Central memory CD8-positive, alpha-beta T cell (primary cell): ENCODE results near the gene STARD7.

Experiments
- ATAC-seq: fragments of 150-1000 bp; cut with Tn5 transposase; replicated peaks from 2 replicates; pipeline ENCODE4 v1.10.0; 2022; ENCODE audit warnings: mild to moderate bottlenecking, moderate FRiP score, moderate number of reproducible peaks; ENCODE audit not compliant: poor library complexity, severe bottlenecking; ENCODE audit errors: extremely low read depth
- DNase-seq, 2 donors: peaks; one replicate each; pipeline ENCODE4 v3.0.0; 2021; ENCODE audit warnings: low spot score in 2 of 2
- H3K27ac Mint-ChIP-seq: one replicate; pipeline ENCODE4 v1.8.0; 2022; ENCODE audit warnings: low read depth, mild to moderate bottlenecking, moderate library complexity, mixed read lengths
- H3K27me3 Mint-ChIP-seq: one replicate; pipeline ENCODE4 v1.8.0; 2022; ENCODE audit warnings: mixed read lengths
- H3K36me3 Mint-ChIP-seq: one replicate; pipeline ENCODE4 v1.8.0; 2022; ENCODE audit warnings: mild to moderate bottlenecking, moderate library complexity, mixed read lengths; ENCODE audit not compliant: insufficient read depth
- H3K4me1 Mint-ChIP-seq: one replicate; pipeline ENCODE4 v1.8.0; 2022; ENCODE audit warnings: mixed read lengths
- H3K4me3 Mint-ChIP-seq: one replicate; pipeline ENCODE4 v1.8.0; 2022; ENCODE audit warnings: mild to moderate bottlenecking, moderate library complexity, mixed read lengths
- H3K9me3 Mint-ChIP-seq: one replicate; pipeline ENCODE4 v1.8.0; 2022; ENCODE audit warnings: mixed read lengths

Gene STARD7

GRCh38 chr2:96245609-96246390 lies 37.2 kb upstream of the STARD7 start:
- peaks cover 48% of the 10 kb centered on the region for H3K4me1 Mint-ChIP-seq
- H3K27me3 Mint-ChIP-seq, result no peaks in the 10 kb centered on the region
- ATAC-seq (no peak), DNase-seq (no peak)
- H3K36me3 Mint-ChIP-seq, result peaks cover 10% of the 10 kb centered on the region
- peak overlapping the region; percentile 8 for H3K4me3 Mint-ChIP-seq
- no peaks in the 10 kb centered on the region for H3K9me3 Mint-ChIP-seq
- peak overlapping the region; percentile 19 for H3K27ac Mint-ChIP-seq

GRCh38 chr2:96243843-96244242 lies 35.2 kb upstream of the STARD7 start:
- ATAC-seq (no peak), DNase-seq (no peak)
- H3K4me1 Mint-ChIP-seq, result peaks cover 36% of the 10 kb centered on the region
- H3K9me3 Mint-ChIP-seq, result no peaks in the 10 kb centered on the region
- H3K4me3 Mint-ChIP-seq, result no peak overlapping the region
- no peaks in the 10 kb centered on the region for H3K27me3 Mint-ChIP-seq
- H3K27ac Mint-ChIP-seq, result no peak overlapping the region
- peaks cover 10% of the 10 kb centered on the region for H3K36me3 Mint-ChIP-seq

- H3K36me3 Mint-ChIP-seq, result peaks cover 7% of the 10 kb centered on the region
- peak overlapping the region; percentile 54 for H3K4me3 Mint-ChIP-seq
- peaks cover 33% of the 10 kb centered on the region for H3K4me1 Mint-ChIP-seq
- peak overlapping the region; percentile 97 for H3K27ac Mint-ChIP-seq
- peak; percentile 92 for ATAC-seq
- H3K9me3 Mint-ChIP-seq, result no peaks in the 10 kb centered on the region
- no peak for DNase-seq
- H3K27me3 Mint-ChIP-seq, result no peaks in the 10 kb centered on the region
Observed at GRCh38 chr2:96241900-96242611, 33.4 kb upstream of the STARD7 start.

- H3K27me3 Mint-ChIP-seq, result no peaks in the 10 kb centered on the region
- peak overlapping the region; percentile 54 for H3K4me3 Mint-ChIP-seq
- peaks cover 25% of the 10 kb centered on the region for H3K4me1 Mint-ChIP-seq
- DNase-seq (no peak), ATAC-seq (no peak)
- peak overlapping the region; percentile 97 for H3K27ac Mint-ChIP-seq
- peaks cover 3% of the 10 kb centered on the region for H3K36me3 Mint-ChIP-seq
- no peaks in the 10 kb centered on the region for H3K9me3 Mint-ChIP-seq
Observed at GRCh38 chr2:96241227-96241626, 32.6 kb upstream of the STARD7 start.

- Mint-ChIP-seq H3K27ac (peak overlapping the region; percentile 97), H3K4me1 (peaks cover 18% of the 10 kb centered on the region), H3K4me3 (no peak overlapping the region), H3K9me3 (no peaks in the 10 kb centered on the region), H3K36me3 (peaks cover 2% of the 10 kb centered on the region), H3K27me3 (no peaks in the 10 kb centered on the region)
- DNase-seq (no peak), ATAC-seq (no peak)
Observed at GRCh38 chr2:96240341-96241038, 31.9 kb upstream of the STARD7 start.

- DNase-seq (no peak), ATAC-seq (no peak)
- no peak overlapping the region for H3K4me3 Mint-ChIP-seq
- H3K4me1 Mint-ChIP-seq, result peaks cover 16% of the 10 kb centered on the region
- no peak overlapping the region for H3K27ac Mint-ChIP-seq
- no peaks in the 10 kb centered on the region for H3K27me3 Mint-ChIP-seq
- peaks cover 2% of the 10 kb centered on the region for H3K36me3 Mint-ChIP-seq
- no peaks in the 10 kb centered on the region for H3K9me3 Mint-ChIP-seq
Observed at GRCh38 chr2:96239745-96240264, 31.2 kb upstream of the STARD7 start.

GRCh38 chr2:96239091-96239490 lies 30.5 kb upstream of the STARD7 start:
- no peaks in the 10 kb centered on the region for H3K27me3 Mint-ChIP-seq
- peaks cover 2% of the 10 kb centered on the region for H3K36me3 Mint-ChIP-seq
- H3K4me1 Mint-ChIP-seq, result peaks cover 16% of the 10 kb centered on the region
- no peak overlapping the region for H3K27ac Mint-ChIP-seq
- H3K9me3 Mint-ChIP-seq, result no peaks in the 10 kb centered on the region
- no peak for DNase-seq
- no peak for ATAC-seq
- no peak overlapping the region for H3K4me3 Mint-ChIP-seq

GRCh38 chr2:96238266-96238665 lies 29.6 kb upstream of the STARD7 start:
- no peak overlapping the region for H3K4me3 Mint-ChIP-seq
- no peaks in the 10 kb centered on the region for H3K27me3 Mint-ChIP-seq
- no peak overlapping the region for H3K27ac Mint-ChIP-seq
- H3K36me3 Mint-ChIP-seq, result peaks cover 2% of the 10 kb centered on the region
- no peaks in the 10 kb centered on the region for H3K9me3 Mint-ChIP-seq
- H3K4me1 Mint-ChIP-seq, result peaks cover 16% of the 10 kb centered on the region
- ATAC-seq, result no peak
- DNase-seq, result no peak

- no peak for ATAC-seq
- H3K4me3 Mint-ChIP-seq, result no peak overlapping the region
- no peak for DNase-seq
- no peaks in the 10 kb centered on the region for H3K27me3 Mint-ChIP-seq
- H3K27ac Mint-ChIP-seq, result no peak overlapping the region
- peaks cover 8% of the 10 kb centered on the region for H3K4me1 Mint-ChIP-seq
- no peaks in the 10 kb centered on the region for H3K9me3 Mint-ChIP-seq
- no peaks in the 10 kb centered on the region for H3K36me3 Mint-ChIP-seq
Observed at GRCh38 chr2:96236882-96237281, 28.3 kb upstream of the STARD7 start.

- no peaks in the 10 kb centered on the region for H3K36me3 Mint-ChIP-seq
- H3K9me3 Mint-ChIP-seq, result no peaks in the 10 kb centered on the region
- H3K4me3 Mint-ChIP-seq, result no peak overlapping the region
- H3K27me3 Mint-ChIP-seq, result no peaks in the 10 kb centered on the region
- no peak overlapping the region for H3K27ac Mint-ChIP-seq
- H3K4me1 Mint-ChIP-seq, result no peaks in the 10 kb centered on the region
- ATAC-seq, result no peak
- no peak for DNase-seq
Observed at GRCh38 chr2:96233880-96234316, 25.3 kb upstream of the STARD7 start.

GRCh38 chr2:96233436-96233835 lies 24.8 kb upstream of the STARD7 start:
- no peaks in the 10 kb centered on the region for H3K27me3 Mint-ChIP-seq
- H3K36me3 Mint-ChIP-seq, result no peaks in the 10 kb centered on the region
- ATAC-seq (no peak), DNase-seq (no peak)
- no peaks in the 10 kb centered on the region for H3K9me3 Mint-ChIP-seq
- no peak overlapping the region for H3K4me3 Mint-ChIP-seq
- no peaks in the 10 kb centered on the region for H3K4me1 Mint-ChIP-seq
- no peak overlapping the region for H3K27ac Mint-ChIP-seq

- H3K27ac Mint-ChIP-seq, result no peak overlapping the region
- DNase-seq (no peak), ATAC-seq (no peak)
- no peak overlapping the region for H3K4me3 Mint-ChIP-seq
- no peaks in the 10 kb centered on the region for H3K36me3 Mint-ChIP-seq
- no peaks in the 10 kb centered on the region for H3K9me3 Mint-ChIP-seq
- H3K4me1 Mint-ChIP-seq, result no peaks in the 10 kb centered on the region
- H3K27me3 Mint-ChIP-seq, result no peaks in the 10 kb centered on the region
Observed at GRCh38 chr2:96231316-96231715, 22.7 kb upstream of the STARD7 start.
